ENCODE data around the gene TMEM182. TPM values are rescaled to one million over a fixed set of nuclear protein-coding genes. Genes with fewer than 3 reads are reported as not detected.

The TMEM182 gene
- total RNA-seq, 2 donors from 2014 or later, result 2.5 to 3.1 TPM

DNA sequence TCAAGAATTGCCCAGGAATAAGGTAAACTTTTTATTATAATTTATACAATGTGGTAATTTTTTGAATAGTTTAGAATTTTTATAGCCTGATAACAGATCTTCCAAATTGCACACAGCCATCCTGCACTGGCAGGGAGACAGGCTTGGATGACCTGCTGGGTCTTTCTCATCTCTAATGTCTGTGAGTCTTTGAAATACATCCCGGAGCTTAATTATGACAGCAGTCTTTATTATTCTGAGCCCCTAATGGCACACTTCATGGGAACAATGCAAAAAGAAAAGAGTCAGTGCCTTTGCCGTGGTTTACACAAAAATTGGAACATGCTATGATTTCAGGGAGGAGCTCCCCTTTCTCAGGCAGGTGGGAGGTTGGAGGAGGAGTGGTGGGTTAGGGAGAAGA lies 71.0 kb downstream of the TMEM182 start:
- TF ChIP-seq, protein P1, sequence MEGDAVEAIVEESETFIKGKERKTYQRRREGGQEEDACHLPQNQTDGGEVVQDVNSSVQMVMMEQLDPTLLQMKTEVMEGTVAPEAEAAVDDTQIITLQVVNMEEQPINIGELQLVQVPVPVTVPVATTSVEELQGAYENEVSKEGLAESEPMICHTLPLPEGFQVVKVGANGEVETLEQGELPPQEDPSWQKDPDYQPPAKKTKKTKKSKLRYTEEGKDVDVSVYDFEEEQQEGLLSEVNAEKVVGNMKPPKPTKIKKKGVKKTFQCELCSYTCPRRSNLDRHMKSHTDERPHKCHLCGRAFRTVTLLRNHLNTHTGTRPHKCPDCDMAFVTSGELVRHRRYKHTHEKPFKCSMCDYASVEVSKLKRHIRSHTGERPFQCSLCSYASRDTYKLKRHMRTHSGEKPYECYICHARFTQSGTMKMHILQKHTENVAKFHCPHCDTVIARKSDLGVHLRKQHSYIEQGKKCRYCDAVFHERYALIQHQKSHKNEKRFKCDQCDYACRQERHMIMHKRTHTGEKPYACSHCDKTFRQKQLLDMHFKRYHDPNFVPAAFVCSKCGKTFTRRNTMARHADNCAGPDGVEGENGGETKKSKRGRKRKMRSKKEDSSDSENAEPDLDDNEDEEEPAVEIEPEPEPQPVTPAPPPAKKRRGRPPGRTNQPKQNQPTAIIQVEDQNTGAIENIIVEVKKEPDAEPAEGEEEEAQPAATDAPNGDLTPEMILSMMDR (IDR thresholded peaks at IDR 0.05), result no peak
- Histone ChIP-seq H3K27me3 (replicated peaks; ENCODE audit: insufficient read depth) (no peaks in the 10 kb centered on the region), H3K36me3 (no peaks in the 10 kb centered on the region), H3K27ac (no peak overlapping the region), H3K4me1 (ENCODE audit: control insufficient read depth in 1 of 2, low read depth in 2 of 2) (no peaks in the 10 kb centered on the region), H3K9me3 (no peaks in the 10 kb centered on the region), H3K4me3 (no peak overlapping the region)
- DNase-seq (ENCODE audit: low spot score) (no peak), ATAC-seq (ENCODE audit: insufficient number of reproducible peaks, low FRiP score, low read depth) (no peak)

DNA sequence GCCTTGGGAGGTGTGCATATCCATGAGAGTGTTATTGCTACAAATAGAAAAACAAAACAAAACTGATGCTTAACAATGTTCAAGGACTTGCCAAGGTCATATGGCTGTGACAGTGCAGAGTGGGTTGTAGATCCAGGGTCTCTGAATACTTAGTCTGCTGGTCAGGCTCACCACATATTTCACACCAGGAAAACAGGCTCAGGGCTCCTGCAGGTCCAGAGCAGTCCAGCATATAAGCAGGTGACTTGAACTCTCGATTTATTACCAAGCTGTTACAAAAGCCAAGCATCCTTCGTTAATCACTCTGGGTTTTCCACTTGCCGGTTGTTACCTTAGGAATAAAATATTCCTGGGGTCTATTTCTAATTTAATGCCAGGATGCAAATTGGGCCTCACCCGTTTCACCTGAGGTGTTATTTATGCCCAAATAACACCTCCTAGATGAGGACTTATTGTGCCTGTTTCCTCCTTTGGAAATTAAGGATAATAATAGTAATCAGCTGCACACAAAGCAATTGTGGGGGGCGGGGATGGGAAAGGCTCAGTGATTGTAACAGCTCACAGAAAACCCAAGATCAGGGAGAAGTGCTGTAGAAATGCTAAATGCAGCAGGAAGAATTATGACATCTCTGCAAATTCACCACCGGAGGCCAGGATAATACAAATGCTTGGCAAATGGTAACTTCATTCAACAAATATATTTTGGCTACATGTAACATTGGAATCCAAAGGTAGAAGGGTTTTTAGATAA lies 72.9 kb downstream of the TMEM182 start:
- no peak for ATAC-seq (ENCODE audit: insufficient number of reproducible peaks, low FRiP score, low read depth)
- Histone ChIP-seq H3K27ac (no peak overlapping the region), H3K4me3 (no peak overlapping the region), H3K9me3 (no peaks in the 10 kb centered on the region), H3K36me3 (no peaks in the 10 kb centered on the region), H3K27me3 (replicated peaks; ENCODE audit: insufficient read depth) (no peaks in the 10 kb centered on the region), H3K4me1 (ENCODE audit: control insufficient read depth in 1 of 2, low read depth in 2 of 2) (no peaks in the 10 kb centered on the region)
- TF ChIP-seq, protein P1 (IDR thresholded peaks at IDR 0.05), result no peak
- DNase-seq (ENCODE audit: low spot score), result no peak

DNA sequence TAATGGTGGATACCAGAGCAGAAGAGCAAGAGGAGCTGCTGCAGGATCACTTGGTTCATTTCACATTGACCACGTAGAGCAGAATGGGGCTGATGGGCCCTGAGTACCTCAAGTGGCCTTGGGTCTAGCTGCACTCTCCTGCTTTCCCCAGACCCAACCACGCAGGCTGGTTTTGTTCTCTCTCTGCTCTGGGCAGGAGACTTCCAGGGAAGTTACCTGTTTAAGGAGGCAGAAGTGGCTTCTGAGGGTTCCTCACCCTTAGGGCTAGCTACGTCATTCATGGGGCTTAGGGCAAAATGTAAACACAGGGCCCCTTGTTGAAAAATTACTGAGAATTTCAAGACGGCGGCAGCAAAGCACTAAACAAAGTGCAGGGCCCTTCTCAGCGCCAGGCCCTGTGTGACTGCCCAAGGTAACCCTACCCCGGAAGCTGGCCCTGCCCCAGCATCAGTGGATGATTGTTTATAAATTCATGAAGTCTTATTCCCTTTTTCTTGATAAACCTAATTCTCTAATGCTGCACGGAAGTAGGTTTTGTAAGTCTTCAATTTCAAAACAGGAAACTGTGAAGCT lies 75.9 kb downstream of the TMEM182 start:
- H3K4me1 ChIP-seq (ENCODE audit: control insufficient read depth in 1 of 2, low read depth in 2 of 2), result no peaks in the 10 kb centered on the region
- DNase-seq (ENCODE audit: low spot score) (no peak), ATAC-seq (ENCODE audit: insufficient number of reproducible peaks, low FRiP score, low read depth) (no peak)
- no peak overlapping the region for H3K27ac ChIP-seq
- no peaks in the 10 kb centered on the region for H3K36me3 ChIP-seq
- no peak overlapping the region for H3K4me3 ChIP-seq
- no peaks in the 10 kb centered on the region for H3K9me3 ChIP-seq
- TF ChIP-seq, protein P1 (IDR thresholded peaks at IDR 0.05), result no peak
- no peaks in the 10 kb centered on the region for H3K27me3 ChIP-seq (replicated peaks; ENCODE audit: insufficient read depth)

DNA sequence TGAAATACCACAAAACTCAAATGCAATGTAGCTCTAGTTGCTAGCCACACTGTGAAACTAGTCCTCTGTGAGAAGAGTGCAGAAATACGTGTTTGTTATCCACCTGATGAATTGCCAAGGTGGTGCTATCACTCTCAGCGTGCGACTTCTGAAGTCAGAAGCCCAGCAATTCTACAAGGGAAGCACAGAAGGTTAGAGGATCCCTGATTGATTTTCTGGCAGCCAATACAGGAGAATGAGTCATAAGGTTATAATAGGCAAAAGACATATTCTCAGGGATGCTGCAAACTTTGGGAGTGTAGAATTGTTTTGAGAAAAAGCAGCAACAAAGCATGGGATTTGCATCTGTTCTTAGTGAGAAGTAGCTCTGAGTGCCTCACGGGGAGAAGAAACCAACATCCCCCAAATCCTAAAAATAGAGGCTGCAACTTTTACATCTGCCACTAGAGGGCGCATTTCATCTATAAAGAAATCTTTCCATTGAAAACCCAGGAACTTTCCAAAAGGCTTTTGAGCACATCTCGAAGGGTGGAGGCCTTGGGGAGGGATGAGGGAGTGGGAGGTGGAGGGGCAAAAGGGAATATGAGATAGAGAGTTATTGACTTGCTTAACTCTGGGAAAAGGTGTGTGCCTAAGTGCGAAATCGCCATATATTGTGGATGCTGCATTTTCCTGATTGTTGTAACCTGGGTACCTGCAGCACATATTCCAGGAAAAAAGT lies 78.0 kb downstream of the TMEM182 start:
- no peaks in the 10 kb centered on the region for H3K36me3 ChIP-seq
- H3K4me1 ChIP-seq (ENCODE audit: control insufficient read depth in 1 of 2, low read depth in 2 of 2), result no peaks in the 10 kb centered on the region
- H3K4me3 ChIP-seq, result no peak overlapping the region
- no peaks in the 10 kb centered on the region for H3K9me3 ChIP-seq
- no peak for DNase-seq (ENCODE audit: low spot score)
- ATAC-seq (ENCODE audit: insufficient number of reproducible peaks, low FRiP score, low read depth), result no peak
- no peaks in the 10 kb centered on the region for H3K27me3 ChIP-seq (replicated peaks; ENCODE audit: insufficient read depth)
- H3K27ac ChIP-seq, result no peak overlapping the region
- TF ChIP-seq, protein P1 (IDR thresholded peaks at IDR 0.05), result peak; percentile 86

DNA sequence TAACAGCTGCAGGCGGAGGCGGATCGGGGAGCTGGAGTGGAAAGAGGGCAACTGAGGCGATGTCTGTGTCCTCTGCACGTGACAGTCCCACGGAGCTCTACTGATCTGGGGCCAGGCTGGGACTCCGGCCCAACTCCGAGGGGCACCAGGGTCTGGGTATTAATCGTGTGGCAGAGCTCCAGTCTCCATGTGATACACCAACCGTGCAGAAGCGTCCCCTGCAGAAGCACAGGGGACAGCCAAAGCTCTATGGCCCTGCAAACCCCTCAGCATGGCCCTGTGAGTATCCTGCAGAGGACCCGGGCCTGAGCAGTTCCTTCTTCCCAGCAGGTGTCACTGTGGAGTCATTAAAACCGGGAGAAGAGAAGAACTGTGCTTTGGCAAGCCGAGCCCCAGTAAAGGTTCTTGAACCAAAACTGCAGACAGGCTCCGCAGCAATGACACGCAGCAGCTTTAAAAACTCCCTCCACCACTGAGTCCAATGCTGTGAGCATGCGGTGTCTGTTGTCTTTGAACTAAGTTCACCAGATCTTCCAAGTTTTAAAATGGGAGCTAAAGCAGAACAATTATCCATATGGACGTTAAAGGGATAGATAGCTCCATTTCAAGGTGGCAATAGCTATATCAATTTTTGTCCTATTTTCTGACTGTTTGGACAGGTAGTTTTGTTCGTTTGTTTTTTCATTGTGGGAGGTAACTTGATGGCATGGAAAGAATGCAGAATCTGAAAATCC lies 79.4 kb downstream of the TMEM182 start:
- TF ChIP-seq, protein P1 (IDR thresholded peaks at IDR 0.05), result peak; percentile 30

More for the DNA sequence above, 79.4 kb downstream of the TMEM182 start:
- DNase-seq (ENCODE audit: low spot score), result no peak
- Histone ChIP-seq H3K4me1 (ENCODE audit: control insufficient read depth in 1 of 2, low read depth in 2 of 2) (no peaks in the 10 kb centered on the region), H3K9me3 (no peaks in the 10 kb centered on the region), H3K27ac (no peak overlapping the region), H3K36me3 (no peaks in the 10 kb centered on the region), H3K27me3 (replicated peaks; ENCODE audit: insufficient read depth) (no peaks in the 10 kb centered on the region), H3K4me3 (no peak overlapping the region)
- no peak for ATAC-seq (ENCODE audit: insufficient number of reproducible peaks, low FRiP score, low read depth)

Data from thoracic aorta (tissue), 2 donors.